NCI-H2081 treated with DMSO at 0.1 percent for 48 hours (cell line): ENCODE data around the gene CSRP1.
A peak's percentile ranks its signal among the peaks of the same experiment; 100 is the strongest.
"Not testable (repeated sequence)": the region's sequence is repeated elsewhere in the genome, so short reads cannot be mapped to it uniquely, and the experiment has no call there.

Experiments
- DNase-seq: peaks from one replicate; lab custom pipeline; 2025; lab: John Stamatoyannopoulos, UW

Gene CSRP1

GRCh38 chr1:201506557-201507359 is at the start of gene CSRP1:
TSS of gene CSRP1 (minus strand) at chr1:201507123. CDS start at chr1:201496303, 10,820 bp downstream.
- DNase-seq: peak; percentile 46

- no peak for DNase-seq
Measured at GRCh38 chr1:201555593-201555945, 48.6 kb upstream of the CSRP1 start.

GRCh38 chr1:201554789-201555592 is 48.1 kb upstream of the CSRP1 start:
- no peak for DNase-seq

- DNase-seq: no peak
Measured at GRCh38 chr1:201554190-201554600, 47.3 kb upstream of the CSRP1 start.

- no peak for DNase-seq
Measured at GRCh38 chr1:201553496-201554189, 46.7 kb upstream of the CSRP1 start.

GRCh38 chr1:201552941-201553351 is 46.0 kb upstream of the CSRP1 start:
- DNase-seq: no peak

GRCh38 chr1:201551877-201552731 is 45.2 kb upstream of the CSRP1 start:
- DNase-seq: no peak

GRCh38 chr1:201551096-201551495 is 44.2 kb upstream of the CSRP1 start:
- no peak for DNase-seq

GRCh38 chr1:201549522-201549921 is 42.6 kb upstream of the CSRP1 start:
- not testable (repeated sequence) for DNase-seq

- DNase-seq: no peak
Measured at GRCh38 chr1:201545851-201546492, 39.0 kb upstream of the CSRP1 start.

- DNase-seq: no peak
Measured at GRCh38 chr1:201544710-201545109, 37.8 kb upstream of the CSRP1 start.

- no peak for DNase-seq
Measured at GRCh38 chr1:201543871-201544642, 37.1 kb upstream of the CSRP1 start.

GRCh38 chr1:201542309-201543035 is 35.5 kb upstream of the CSRP1 start:
- no peak for DNase-seq

GRCh38 chr1:201540846-201541735 is 34.2 kb upstream of the CSRP1 start:
- no peak for DNase-seq

GRCh38 chr1:201539561-201540431 is 32.9 kb upstream of the CSRP1 start:
- DNase-seq: no peak

GRCh38 chr1:201538612-201539551 is 32.0 kb upstream of the CSRP1 start, which contains the start of gene NAV1:
TSS of gene NAV1 (plus strand) at chr1:201539127. CDS start at chr1:201622885, 83,758 bp downstream.
- DNase-seq: no peak
